HG03039 (cell line): ENCODE results near the gene KLK15.
"Not testable (repeated sequence)": the region's sequence is repeated elsewhere in the genome, so short reads cannot be mapped to it uniquely, and the experiment has no call there.

ENCODE experiments used
- ATAC-seq: cut with Tn5 transposase; IDR thresholded peaks from one replicate; pipeline ENCODE4 v1.9.1; 2021; ENCODE audit warnings: mild to moderate bottlenecking, moderate library complexity; ENCODE audit not compliant: unreplicated experiment

Gene KLK15

DNA sequence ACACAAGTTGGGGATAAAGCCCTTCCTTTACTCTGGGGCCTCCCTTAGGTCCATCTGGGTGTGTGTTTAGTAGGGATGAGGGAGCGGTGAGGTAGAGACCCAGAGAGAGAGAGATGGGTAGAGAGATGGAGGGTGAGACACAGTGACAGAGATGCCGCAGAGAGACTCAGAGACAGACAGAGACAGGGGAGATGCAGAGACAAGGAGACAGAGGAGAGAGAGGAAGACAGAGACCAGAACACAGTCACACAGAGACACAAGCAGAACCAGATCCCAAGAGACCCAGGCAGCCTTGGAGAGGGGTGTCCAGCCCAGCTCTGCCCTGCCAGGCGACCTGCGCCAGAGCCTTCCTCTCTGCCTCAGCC is 12.1 kb downstream of the KLK15 start:
- ATAC-seq, result no peak

DNA sequence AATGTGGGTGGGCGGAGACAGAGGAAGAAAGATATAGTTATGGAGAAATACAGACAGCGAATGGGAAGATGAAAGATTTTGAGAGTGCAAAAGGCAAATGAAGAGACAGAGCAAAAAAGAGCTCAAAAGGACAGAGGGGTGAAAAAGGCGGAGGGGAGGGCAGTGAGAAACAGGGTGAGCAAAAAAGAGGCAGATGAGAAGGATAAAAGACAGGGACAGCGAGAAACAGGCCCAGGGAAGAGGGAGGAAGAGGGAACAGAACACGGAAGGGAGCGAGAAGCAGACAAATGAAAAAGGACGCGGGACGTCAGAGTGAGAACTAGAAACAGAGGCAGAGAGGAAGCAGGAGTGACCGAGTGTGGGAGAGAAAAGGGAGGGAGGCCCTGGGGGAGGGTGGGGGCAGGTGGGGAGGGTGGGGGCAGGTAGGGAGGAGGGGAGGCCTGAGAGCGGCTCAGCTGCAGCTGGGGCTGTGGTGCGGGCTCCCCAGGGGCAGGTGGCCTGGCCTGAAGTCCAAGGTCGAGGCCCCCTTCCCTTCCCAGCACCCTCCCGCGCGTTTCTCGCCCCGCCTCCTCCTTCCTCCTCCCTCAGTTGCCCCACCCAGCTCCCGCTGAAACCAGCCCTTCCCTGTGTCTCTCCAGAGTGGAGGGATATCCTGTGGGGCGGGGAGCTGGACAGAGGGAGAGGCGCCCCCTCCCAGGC is 12.7 kb downstream of the KLK15 start:
- no peak for ATAC-seq

DNA sequence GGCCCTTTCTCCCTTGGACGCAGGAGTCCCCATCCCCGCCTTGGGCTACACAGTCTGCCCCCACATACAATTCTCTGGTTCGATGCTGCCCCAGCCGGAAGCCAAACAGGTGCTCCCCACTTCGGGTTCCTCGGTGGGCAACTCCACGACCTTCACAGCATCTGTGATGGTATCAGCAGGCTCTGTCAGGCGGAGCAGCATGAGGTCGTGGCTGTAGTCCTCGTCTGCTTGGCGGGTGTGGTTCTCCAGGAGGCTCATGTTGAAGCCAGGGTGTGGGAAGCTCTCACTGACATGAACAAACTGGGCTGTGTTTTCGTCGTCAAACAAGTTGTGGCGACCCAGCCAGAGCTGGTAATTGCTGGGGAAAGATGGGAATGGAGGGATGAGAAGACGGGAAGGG is 13.3 kb downstream of the KLK15 start:
- no peak for ATAC-seq

DNA sequence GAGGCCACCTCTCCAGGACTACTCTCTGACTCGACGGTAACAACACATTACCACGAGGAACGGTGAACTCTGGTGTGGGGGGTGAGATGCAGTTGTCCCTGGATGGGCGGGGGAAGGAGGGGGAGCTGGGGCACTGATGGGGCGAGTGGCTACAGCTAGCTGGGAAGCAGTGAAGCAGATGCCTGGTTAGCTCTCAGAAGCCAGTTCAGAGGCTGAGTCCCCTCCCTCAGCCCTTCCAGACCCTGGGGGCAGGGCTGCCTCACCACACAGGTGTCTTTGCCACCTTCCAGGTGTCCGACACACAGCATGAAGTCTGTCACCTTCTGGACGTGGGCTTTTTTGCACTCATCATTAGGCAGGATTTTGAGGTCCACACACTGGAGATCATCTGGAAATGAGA is 13.7 kb downstream of the KLK15 start:
- no peak for ATAC-seq

DNA sequence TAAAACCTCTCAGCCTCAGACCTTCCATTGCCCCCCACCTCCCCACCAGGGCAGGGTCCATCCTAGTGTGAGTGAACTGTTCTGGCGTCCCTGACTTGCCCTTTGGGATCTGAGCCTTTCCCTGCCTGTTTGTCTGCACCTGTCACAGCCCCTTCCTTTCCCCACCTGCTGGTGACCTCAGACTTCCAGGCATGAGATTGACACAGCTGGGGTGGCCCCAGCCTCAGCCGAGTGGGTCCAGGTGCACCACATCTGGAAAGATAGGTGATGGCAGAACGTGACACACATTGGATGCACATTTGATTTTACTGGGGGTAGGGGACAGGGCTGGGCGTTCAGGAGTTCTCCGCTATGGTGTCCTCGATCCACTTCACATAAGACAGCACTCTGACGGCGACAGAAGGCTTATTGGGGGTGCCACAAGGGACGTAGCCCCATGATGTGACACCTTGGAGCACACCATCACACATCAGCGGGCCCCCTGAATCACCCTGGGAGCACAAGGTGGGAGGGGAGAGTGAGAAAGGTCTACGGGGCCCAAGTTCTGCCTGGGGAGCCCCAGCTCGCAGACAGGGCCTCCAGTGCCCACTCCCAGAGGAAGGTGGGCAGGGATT is 14.4 kb downstream of the KLK15 start:
- ATAC-seq, result no peak

DNA sequence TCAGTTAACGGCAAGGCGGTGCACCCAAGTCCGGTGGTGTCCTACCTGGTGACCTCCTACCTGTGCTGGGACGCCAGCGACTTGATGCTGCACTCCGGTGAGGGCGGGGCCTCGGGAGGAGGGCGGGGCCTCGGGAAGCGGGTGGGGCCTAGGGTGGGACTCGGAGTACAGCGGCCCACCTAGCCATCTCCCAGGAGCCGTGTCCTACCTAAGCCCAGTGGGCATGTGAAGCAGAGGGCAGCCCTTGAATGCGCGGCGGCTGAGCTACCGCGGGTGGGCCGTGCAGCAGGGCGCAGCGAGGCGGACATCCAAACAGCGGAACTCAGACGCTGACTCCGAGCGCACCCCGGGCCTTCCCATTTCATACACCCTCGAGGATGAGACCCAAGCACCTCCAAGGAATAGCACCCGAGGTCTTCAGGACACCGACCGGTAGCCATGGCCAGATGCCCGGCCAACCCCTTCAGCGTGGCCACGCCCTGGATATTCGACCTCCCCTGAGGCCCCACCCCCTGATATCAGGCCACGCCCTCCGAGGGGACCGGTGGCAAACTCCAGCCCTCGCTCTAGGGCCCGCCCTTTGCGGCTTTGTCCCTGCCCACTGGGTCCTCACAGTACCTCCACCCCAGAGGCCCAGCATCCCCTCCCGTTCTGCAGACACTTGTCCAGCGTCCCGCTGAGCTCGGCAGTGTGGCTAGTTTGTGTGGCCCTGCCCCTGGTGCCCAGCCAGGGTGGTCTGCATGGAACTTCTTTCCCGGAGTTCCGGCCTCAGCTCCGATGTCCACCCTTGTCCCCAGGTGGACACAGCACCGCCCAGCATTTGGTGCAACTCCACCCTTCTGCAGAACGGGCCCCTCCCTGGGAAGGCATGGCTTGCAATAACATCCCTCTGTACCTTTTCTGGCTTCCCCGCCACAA is 15.2 kb downstream of the KLK15 start:
- ATAC-seq, result peak; percentile 55

DNA sequence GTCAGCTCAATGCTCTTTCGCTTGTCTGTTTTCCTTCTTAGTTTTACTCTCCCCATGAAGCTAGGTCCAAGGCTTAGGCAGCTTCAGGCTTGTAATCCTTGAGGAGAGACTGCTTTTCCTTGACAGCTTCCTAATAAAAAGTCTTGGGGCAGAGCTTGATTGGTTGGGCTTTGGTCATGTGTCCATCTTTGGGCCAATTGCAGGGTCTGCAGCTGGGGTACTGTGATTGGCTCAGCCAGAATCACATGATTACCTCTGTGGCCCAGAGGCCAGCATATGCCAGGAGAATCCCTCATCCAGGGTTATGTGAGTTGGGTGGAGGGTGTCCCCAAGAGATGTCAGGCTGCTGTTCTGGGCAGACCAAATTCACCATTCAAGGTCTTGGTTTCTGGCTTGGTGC is 17.9 kb downstream of the KLK15 start:
- no peak for ATAC-seq

DNA sequence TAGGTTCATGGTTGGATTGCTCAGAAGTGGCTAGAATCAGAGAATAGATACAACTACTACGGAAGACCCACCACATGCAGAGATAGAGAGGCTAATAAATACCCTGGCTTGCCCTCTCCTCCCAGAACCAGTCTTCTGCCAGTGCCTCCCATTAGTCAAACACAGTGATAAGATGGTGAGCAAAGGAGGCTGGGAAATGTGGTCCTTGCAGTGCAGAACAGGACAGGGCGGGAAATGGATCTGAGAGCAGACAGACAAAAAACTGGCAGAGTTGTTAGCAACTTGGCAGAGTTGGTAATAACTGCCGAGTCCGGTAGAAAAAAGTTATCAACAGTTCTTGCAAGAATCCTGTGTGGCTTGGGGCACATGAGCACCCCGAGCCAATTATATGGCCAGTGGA is 18.5 kb downstream of the KLK15 start:
- no peak for ATAC-seq

DNA sequence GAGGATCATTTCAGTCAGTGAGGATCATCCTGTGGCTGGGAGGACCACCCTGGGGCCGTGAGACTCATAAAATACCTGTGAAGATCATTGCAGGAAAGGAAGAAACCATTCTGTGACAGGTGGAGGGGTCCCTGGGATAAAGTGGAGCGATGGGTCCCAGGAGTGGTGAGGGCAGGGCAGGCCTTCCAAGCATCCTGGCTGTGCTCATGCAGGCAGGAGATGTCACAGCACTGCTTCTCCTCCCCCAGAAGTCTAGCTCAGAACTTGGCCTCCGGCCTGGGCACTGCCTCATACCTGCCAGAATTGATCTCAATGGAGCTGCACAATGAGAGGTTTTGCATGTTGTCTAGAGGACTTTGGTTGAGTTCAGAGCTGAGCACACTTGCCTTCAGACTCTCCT is 20.9 kb downstream of the KLK15 start:
- no peak for ATAC-seq

DNA sequence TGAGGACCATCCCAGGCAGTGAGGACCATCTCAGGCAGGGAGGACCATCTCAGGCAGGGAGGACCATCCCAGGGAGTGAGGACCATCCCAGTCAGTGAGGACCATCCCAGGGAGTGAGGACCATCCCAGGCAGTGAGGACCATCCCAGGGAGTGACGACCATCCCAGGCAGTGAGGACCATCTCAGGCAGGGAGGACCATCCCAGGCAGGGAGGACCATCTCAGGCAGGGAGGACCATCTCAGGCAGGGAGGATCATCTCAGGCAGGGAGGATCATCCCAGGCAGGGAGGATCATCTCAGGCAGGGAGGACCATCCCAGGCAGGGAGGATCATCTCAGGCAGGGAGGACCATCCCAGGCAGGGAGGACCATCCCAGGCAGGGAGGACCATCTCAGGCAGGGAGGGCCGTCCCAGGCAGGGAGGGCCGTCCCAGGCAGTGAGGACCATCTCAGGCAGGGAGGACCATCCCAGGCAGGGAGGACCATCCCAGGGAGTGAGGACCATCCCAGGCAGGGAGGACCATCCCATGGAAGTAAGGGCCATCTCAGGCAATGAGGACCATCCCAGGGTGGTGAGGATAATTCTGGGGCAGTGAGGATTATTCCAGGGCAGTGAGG is 21.6 kb downstream of the KLK15 start:
- not testable (repeated sequence) for ATAC-seq

DNA sequence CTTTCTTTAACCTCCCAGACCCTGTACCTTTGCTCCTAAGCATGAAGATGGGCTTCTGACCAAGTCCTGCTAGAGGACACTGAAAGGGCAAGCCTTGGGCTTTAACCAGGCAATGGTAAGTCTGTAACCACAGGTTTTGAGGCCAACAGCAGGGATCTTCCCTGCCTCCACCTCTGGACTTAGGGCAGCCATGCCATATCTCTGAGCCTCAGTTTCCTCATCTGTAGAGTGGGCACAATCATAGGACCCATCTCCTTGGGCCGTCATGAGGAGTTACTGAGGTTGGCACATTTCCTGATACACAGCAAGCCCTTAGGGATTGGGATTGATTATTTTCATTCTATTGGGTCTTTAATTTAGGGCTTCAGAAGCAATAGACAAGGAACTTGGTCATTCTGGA is 24.5 kb downstream of the KLK15 start:
- ATAC-seq, result no peak

DNA sequence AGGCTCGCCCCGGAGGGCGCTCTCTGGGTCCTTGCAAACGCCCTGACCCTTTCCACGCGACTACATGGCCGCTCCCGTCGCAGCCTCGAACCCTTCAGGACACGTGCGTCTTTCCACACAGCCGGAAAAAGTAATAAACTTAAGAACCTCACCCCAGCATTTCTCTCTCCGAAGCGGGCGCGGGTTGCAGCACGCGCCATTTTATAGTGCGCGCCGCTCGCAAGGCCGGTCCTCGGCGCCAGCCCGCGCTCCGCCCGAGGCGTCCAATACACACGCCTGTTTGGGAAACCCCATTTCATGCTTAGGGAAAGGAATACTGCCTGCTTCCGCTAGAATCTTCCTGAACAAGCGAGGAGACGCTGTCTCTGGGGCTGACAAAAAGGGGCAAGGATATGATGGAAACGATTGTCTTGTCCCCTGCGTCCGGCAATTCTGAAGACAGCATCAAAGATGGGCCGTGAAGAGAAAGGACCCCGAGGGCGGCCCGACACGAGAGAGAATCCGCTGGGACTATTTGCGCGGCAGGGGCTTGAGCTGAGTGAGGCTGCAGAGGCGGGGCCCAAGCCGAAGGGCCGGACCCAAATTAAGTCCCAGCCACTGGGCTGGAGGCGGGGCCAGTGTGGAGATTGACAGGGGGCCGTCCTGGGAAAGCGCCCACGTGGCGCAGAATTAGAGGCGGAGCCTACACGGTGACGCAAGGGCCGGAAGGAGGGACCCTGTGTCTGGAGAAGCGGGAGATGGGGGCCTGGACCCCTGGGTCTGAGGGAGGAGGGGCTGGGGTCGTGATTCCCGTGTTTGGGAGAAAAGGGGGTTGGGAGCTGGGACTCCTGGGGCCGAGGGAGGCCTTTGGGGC is 28.7 kb downstream of the KLK15 start:
- peak; percentile 80 for ATAC-seq

DNA sequence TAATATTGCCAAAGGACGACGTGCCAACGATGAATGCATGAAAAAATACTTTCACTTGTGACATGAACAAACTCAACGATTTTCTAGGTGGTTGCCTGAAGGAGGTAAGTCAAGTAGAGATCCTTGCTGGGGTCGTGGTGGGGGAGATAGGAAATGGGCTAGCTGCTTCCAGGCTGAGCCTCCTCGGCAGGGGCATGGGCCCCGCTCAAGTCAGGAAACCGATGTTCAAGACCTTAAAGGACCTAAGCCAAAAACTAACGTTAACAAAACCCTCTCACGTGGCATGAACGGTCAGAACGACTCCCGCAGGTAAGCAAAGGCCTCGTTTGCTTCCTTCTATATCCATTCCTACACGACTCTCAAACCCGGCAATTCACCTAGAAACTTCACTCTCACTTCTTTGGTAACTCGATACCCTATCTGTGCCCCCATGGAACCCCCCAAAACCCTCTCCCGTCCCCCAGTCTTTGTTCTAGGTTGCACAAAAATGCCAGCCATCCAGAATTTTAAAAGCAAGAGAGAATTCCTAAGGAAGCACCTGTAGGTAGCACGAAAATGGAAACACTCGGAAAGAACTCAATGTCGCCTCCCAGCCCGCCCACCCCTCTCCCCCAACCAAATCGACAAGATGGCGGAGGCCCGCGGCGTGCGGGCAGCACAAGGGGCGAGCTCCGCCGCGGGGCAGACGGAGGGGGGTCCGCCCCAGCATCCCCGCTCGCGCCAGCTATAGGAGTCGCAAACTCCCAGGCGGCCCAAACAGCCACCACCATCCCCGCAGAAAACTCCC is 29.5 kb downstream of the KLK15 start:
- ATAC-seq, result peak; percentile 2

DNA sequence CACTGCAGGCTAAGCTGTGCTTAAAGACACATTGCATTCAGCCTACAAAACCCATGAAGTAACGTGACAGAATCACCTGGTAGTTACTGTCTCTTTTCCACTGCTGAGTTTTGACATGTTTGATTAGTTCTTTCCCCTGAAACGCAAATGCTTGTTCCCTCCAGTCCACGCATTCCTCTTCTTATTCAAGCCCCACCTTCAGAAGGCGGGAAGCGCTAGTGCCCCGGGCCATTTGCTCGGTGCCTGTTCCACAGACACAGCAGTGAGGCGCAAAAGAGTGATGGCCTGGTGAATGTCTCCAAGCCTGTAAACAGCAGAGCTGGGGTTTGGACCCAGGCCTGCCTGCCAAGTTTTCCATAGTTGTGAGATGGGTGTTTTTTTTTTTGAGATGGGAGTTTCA is 32.3 kb downstream of the KLK15 start:
- ATAC-seq, result no peak

DNA sequence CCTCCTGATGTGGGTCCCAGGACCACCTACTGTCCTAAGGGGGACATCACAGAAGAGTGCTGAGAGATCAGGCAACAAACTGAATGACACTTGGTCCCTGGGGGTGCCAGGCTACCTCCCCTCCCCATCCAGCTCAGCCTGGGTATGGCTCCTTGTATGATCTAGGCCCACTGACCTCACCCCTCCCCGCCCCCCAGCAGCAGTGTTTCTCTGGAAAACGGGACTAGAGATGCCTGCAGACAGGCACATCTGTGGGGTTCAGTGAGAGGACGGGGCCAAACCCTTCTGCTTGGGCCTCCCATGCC is 33.9 kb downstream of the KLK15 start:
- ATAC-seq, result no peak

DNA sequence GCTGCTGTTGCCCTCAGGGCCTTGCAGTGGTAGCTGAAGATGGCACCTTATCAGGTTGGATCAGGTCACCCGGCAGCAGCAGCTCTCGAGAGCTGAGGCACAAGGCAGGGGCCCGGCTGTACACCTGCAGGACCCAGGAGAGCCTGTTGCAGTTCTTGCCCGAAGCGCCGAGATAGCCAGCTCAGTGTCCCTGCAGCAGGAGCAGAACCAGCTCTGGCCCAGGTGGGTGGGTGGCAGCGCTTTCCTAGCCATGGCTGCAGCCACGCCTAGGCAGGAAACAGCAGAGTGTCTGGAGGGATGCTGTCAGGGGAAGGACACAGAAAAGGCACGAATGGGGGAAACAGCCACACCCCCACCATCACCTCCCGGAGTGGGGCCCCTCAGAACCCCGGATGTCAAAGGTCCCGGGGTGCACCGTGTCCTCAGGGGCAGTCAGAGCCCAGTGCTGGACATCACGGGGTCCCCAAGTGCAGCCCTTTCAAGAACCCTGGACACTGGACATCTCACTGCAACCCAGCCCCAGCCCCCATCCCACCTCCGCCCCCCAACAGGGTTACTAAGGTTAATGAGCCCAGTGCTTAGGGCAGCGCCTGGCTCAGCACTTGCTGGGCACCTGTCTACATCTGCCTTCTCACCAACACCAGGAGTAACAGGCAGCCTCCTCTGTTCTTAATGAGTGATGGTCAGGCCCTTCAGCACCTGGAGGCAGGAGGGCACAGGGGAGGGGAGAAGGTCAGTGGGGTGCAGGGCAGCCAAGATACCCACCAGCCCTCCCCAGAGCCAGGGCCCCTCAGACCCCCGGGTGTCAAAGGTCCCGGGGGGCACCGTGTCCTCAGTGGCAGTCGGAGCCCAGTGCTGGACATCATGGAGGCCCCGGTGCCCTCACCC is 34.5 kb downstream of the KLK15 start:
- ATAC-seq, result no peak

DNA sequence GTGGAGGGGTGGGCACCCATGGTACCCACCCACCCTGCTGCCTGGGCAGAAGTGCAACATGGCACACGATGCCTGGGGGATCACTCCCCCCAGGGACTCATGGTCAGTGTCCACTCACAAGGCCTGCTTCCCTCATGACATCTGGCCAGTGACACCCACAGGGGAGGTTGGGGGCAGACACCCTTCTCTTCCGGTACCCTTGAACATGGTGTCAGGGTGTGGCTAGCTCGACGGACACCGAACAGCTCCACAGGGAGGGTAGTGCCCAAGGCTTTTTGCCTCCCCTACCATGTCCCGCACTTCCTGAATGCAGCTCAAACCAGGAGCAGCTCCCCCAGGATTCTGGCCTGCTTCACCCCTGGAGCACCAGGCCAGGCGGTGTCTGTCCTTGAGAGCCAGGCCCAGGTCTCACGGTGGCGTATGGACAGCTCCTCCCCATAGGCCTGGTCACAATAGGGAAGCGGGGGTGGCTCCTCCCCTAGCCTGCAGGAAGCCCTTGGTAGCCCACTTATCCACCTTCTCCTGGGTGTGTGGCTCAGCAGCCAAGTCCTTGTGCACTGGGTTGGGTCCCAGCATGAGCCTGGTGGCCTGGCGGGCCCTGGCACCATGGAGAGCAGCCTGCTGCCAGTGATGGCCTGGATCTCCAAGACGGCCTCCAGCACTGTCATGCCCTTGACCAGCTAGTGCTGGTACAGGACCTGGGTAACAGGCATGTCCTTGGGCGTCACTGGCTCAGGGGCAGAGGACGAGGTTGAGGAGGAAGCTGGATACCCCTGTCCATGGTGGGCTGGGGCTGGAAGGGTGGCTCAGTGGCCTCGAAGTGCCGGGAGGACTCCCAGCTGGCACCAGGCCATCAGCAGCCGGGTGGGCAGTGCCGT is 35.4 kb downstream of the KLK15 start:
- ATAC-seq, result no peak

DNA sequence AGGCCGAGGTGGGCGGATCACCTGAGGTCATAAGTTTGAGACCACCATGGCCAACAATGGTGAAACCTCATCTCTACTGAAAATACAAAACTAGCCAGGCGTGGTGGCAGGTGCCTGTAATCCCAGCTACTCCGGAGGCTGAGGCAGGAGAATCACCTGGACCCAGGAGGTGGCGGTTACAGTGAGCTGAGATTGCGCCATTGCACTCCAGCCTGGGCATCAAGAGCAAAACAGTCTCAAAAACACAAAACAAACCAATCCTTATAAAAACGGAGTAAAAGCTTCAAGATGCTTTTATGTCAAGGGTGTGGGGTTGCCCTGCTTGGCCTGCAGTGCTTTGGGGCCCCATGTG is 36.0 kb downstream of the KLK15 start:
- ATAC-seq, result no peak
